AG09309 (cell line): ENCODE results near the gene PHC2.

Experiments
- DNase-seq: peaks from one replicate; pipeline ENCODE4 v3.0.0-alpha.2; 2010; ENCODE audit warnings: low read depth
- H3K4me3 ChIP-seq: 2 replicates; pipeline ENCODE4 v1.5.1; 2011; ENCODE audit warnings: mild to moderate bottlenecking, low read depth, low read length, moderate library complexity; ENCODE audit not compliant: control insufficient read depth
- TF ChIP-seq, protein P1 (sequence below): IDR thresholded peaks from 2 replicates; pipeline ENCODE4 v1.5.1; 2011; ENCODE audit warnings: mild to moderate bottlenecking, low read depth, low read length, inconsistent platforms; ENCODE audit not compliant: insufficient read depth, control insufficient read depth; ENCODE audit errors: missing control alignments

The PHC2 gene

DNA sequence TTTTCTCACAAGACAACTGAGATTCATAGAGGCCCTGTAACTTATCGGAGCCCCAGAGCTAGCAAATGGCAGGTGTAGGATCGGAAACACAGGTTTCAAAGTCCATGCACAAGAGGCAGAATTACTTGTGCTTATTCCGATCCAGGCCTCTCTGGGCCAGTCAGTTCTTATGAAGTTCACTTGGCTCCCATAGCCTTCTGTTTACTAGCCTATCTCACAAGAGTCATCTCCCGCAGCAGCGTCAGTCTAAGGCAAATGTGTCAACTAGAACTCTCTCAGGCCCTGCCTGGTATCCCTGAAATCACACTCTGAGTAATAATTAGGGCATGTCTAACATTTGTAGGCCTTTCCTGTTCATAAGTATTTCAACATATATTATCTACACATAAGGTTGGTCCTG, 43.3 kb downstream of the PHC2 start:
- H3K4me3 ChIP-seq = no peak overlapping the region
- DNase-seq = no peak
- TF ChIP-seq, protein P1, sequence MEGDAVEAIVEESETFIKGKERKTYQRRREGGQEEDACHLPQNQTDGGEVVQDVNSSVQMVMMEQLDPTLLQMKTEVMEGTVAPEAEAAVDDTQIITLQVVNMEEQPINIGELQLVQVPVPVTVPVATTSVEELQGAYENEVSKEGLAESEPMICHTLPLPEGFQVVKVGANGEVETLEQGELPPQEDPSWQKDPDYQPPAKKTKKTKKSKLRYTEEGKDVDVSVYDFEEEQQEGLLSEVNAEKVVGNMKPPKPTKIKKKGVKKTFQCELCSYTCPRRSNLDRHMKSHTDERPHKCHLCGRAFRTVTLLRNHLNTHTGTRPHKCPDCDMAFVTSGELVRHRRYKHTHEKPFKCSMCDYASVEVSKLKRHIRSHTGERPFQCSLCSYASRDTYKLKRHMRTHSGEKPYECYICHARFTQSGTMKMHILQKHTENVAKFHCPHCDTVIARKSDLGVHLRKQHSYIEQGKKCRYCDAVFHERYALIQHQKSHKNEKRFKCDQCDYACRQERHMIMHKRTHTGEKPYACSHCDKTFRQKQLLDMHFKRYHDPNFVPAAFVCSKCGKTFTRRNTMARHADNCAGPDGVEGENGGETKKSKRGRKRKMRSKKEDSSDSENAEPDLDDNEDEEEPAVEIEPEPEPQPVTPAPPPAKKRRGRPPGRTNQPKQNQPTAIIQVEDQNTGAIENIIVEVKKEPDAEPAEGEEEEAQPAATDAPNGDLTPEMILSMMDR = no peak

DNA sequence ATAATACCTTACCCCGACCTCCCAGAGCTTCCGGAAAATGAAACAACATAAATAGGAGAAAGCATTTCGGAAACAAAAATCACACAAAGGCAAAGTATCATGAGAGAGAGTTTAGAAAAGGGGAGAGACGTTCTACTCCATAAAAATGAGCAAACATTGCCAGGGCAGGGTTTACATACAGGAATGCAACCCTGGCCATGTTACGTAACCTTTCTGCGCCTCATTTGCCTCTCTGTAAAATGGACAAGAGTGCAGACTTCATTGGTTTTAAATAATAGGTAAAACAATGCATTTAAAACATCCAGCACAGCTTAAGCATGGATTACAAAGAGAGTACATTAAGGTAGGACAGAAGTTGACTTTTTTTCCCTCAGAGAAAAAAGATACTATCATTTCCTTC, 45.6 kb downstream of the PHC2 start:
- TF ChIP-seq, protein P1 = no peak
- no peak for DNase-seq
- H3K4me3 ChIP-seq = no peak overlapping the region

DNA sequence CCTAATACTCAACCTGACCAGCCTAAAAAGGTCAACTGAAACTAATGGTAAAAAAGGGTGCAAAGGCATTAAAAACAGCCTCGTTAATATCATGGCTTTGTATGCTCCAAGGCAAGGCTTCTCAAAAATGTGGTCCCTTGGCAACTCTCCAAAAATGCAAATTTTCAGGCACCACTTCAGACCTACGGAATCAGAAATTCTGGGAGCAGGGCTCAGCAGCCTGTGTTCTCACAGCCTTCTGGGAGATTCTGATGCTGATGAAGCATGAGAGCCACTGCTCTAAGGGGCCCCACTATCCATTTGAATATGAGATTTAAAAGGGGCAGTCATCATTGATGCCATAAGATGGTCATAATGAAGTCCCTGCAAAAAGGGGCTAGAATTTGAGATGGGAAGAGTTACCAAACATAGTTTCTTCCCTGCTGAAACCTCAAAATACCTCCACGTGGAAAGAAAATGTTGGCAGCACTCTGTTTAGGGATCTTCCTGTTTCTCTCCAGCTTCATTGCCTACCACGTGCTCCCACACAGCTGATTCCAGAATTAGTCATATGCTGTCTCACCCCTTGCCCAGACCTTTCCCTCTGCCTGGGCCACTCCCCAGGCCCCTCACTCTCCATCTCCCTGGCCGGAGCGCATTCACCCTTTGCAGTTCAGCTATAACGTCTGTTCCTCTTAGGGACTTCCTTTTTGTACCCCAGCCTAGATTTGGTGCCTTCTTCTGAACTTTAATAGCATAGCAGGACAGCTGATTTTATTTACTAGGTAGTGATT, 46.7 kb downstream of the PHC2 start:
- DNase-seq = no peak
- H3K4me3 ChIP-seq = no peak overlapping the region
- TF ChIP-seq, protein P1 = no peak

DNA sequence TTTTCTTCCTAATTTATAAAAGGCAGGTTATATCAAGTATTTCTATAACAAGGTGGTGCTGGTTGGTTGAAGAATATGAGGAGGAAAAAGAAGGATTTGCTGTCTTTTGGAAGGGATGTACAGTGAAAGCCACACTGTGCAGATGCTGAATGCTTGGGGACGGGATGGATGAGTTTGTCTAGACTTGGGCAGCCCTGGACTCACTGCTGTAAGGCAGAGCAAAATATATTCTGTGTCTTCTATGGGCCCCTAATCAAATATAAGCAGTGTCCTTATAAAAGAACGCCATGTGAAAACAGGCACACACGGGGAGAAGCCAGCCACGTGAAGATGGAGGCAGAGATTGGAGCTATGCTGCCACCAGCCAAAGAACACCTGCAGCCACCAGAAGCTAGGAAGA, 47.4 kb downstream of the PHC2 start:
- no peak for DNase-seq
- H3K4me3 ChIP-seq = no peak overlapping the region
- TF ChIP-seq, protein P1 = no peak

DNA sequence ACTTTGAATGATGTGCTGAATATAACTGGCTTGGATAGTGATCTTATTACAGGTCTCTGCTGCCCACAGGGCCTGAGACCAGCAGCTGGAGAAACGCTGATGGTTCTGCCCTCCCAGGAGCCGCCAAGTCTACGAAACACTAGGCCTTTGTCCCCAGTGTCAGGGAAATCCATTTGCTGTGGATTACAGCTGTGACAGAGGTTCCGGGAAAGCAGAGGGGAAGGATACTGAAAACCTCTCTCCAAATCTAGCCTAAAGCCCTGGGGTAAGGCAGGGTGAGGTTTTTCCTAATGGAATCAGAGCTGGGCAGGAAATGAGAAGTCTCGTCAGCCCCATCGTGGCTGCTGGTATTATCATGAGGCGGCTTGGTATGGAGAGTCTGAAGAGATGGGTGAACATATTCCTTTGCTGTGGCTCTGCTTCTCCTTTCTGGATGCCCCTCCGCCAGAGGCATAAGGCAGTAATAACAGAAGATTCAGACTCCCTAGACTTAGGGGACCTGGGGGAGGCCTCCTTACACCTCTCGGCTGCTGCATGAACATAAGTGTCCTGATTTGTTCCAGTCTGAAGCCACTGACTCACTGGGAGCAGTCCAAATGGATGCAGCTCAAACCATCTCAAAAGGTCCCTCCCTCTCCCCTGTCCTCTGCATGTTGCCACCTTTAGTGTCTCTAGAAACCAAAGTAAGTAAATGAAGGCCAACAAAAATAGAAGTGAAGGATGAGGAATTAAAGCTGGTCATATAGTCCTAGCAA, 48.1 kb downstream of the PHC2 start:
- TF ChIP-seq, protein P1 = no peak
- no peak for DNase-seq
- no peak overlapping the region for H3K4me3 ChIP-seq

DNA sequence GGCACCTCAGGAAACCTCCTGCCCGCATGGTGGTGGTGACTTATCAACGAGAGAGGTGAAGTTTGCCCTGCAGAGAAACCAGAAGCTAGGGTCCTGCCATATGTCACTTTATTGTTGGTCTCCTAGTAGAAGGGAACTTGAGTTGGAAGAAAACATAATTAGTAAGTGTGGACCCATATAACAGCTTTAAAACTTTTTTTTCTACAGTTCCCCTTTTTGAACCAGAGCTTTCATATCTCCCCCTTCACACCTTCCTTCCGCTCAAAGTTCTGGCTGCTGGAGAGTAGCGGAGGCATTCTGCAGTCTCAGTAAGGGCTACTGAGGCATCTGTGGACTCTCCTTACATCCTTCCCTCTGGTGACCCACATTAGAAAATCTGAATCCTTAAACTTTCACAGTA, 48.9 kb downstream of the PHC2 start:
- no peak for DNase-seq
- TF ChIP-seq, protein P1 = no peak
- H3K4me3 ChIP-seq = no peak overlapping the region
